ENCODE results near the gene EIPR1.

Gene EIPR1

GRCh38 chr2:3254442-3254941 is 123.1 kb downstream of the EIPR1 start:
- no peak overlapping the region for H3K4me3 ChIP-seq (ENCODE audit: low read depth, low read length)
- TF ChIP-seq, protein P1, sequence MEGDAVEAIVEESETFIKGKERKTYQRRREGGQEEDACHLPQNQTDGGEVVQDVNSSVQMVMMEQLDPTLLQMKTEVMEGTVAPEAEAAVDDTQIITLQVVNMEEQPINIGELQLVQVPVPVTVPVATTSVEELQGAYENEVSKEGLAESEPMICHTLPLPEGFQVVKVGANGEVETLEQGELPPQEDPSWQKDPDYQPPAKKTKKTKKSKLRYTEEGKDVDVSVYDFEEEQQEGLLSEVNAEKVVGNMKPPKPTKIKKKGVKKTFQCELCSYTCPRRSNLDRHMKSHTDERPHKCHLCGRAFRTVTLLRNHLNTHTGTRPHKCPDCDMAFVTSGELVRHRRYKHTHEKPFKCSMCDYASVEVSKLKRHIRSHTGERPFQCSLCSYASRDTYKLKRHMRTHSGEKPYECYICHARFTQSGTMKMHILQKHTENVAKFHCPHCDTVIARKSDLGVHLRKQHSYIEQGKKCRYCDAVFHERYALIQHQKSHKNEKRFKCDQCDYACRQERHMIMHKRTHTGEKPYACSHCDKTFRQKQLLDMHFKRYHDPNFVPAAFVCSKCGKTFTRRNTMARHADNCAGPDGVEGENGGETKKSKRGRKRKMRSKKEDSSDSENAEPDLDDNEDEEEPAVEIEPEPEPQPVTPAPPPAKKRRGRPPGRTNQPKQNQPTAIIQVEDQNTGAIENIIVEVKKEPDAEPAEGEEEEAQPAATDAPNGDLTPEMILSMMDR (IDR thresholded peaks at IDR 0.05; ENCODE audit: borderline replicate concordance, insufficient read depth, low read depth, low read length) = no peak

DNA sequence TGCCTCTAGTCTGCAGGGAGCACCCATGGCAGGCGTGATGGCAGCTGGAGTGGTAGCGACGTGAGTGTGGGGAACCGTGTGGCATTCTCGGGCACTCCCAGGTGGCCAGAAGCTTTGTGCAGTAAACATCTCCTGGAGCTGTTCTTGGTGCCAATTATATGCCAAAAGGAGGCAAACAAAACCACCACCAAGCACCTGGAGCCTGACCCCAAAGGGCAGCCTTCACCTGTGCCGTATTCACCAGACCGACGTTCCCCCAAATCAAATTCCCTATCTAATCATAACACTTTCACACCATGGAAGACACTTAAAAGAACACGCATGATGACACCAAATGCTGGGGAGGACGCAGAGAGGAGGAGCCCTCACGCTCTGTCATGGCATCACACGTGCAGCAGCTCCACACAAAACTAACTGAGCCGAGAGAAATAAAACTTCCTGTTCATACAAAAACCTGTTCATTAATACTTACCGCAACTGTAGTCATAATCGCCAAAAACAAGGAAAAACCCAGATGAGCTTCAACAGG is 123.6 kb downstream of the EIPR1 start:
- no peak overlapping the region for H3K4me3 ChIP-seq (ENCODE audit: low read depth, low read length)
- TF ChIP-seq, protein P1 (IDR thresholded peaks at IDR 0.05; ENCODE audit: borderline replicate concordance, insufficient read depth, low read depth, low read length) = no peak

- no peak overlapping the region for H3K4me3 ChIP-seq (ENCODE audit: low read depth, low read length)
- TF ChIP-seq, protein P1 (IDR thresholded peaks at IDR 0.05; ENCODE audit: borderline replicate concordance, insufficient read depth, low read depth, low read length) = no peak
Measured at GRCh38 chr2:3251946-3252345, 125.7 kb downstream of the EIPR1 start.

- no peak overlapping the region for H3K4me3 ChIP-seq (ENCODE audit: low read depth, low read length)
- TF ChIP-seq, protein P1 (IDR thresholded peaks at IDR 0.05; ENCODE audit: borderline replicate concordance, insufficient read depth, low read depth, low read length) = no peak
Measured at GRCh38 chr2:3249476-3249962, 128.1 kb downstream of the EIPR1 start.

DNA sequence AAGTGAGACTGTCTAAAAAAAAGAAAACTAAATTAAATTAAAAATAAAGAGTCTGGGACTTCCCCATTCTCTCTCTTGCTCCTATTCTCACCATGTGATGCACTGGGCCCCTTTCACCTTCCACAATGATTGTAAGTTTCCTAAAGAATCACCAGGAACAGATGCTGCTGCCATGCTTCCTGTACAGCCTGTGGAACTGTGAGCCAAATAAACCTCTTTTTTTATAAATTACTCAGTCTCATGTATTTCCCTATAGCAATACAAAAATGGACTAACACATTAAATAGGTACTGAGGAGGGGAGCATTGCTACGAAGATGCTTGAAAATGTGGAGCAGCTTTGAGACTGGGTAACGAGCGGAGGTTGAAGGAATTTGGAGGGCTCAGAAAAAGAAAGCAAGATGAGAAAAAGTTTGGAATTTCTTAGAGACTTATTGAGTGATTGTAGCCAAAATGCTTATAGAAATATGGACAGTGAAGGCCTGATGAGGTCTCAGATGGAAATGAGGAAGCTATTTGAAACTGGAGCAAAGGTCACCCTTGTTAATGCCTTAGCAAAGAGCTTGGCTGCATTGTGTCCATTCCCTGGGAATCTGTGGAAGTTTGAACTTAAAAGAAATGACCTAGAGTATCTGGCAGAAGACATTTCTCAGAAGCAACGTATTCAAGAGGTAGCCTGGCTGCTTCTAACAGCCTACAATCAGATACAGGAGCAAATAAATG is 128.7 kb downstream of the EIPR1 start:
- TF ChIP-seq, protein P1 (IDR thresholded peaks at IDR 0.05; ENCODE audit: borderline replicate concordance, insufficient read depth, low read depth, low read length) = no peak
- no peak overlapping the region for H3K4me3 ChIP-seq (ENCODE audit: low read depth, low read length)

GRCh38 chr2:3246928-3247714 is 130.5 kb downstream of the EIPR1 start:
- TF ChIP-seq, protein P1 (IDR thresholded peaks at IDR 0.05; ENCODE audit: borderline replicate concordance, insufficient read depth, low read depth, low read length) = no peak
- no peak overlapping the region for H3K4me3 ChIP-seq (ENCODE audit: low read depth, low read length)
